K562 (cell line): ENCODE measurements around the gene SH3BP5. TPM values are rescaled to one million over a fixed set of nuclear protein-coding genes. Genes with fewer than 3 reads are reported as not detected.

Source experiments
- ARID1B ChIP-seq: fragments of 450-650 bp; IDR thresholded peaks from 2 replicates; pipeline ENCODE4 v1.6.1; 2016; ENCODE audit warnings: antibody characterized with exemption, mild to moderate bottlenecking, inconsistent platforms
- ATF1 ChIP-seq, 2 experiments: fragments of 450-650 bp in 1 of 2; IDR thresholded peaks; 2 replicates each; pipeline ENCODE4 v1.6.1; 2016; ENCODE audit warnings: missing compliant biosample characterization in 1 of 2, missing genetic modification characterization in 1 of 2
- CEBPB ChIP-seq: fragments of 450-650 bp; IDR thresholded peaks from 2 replicates; pipeline ENCODE4 v1.6.1; 2016; ENCODE audit warnings: missing genetic modification characterization, missing compliant biosample characterization
- FOSL1 ChIP-seq: fragments of 200-800 bp; sonication (Bioruptor generic); conservative IDR thresholded peaks from 2 replicates; pipeline ENCODE4 v1.6.1; 2016; ENCODE audit warnings: missing genetic modification characterization, missing compliant biosample characterization
- GATAD2A ChIP-seq: fragments of 450-650 bp; IDR thresholded peaks from 2 replicates; pipeline ENCODE4 v1.6.1; 2017
- HNRNPK ChIP-seq: fragments of 200-400 bp; formaldehyde crosslinking; IDR thresholded peaks from one replicate; pipeline ENCODE4 v1.6.1; 2018; ENCODE audit warnings: mild to moderate bottlenecking, low read depth, low read length; ENCODE audit not compliant: poor library complexity, severe bottlenecking
- RCOR1 ChIP-seq, 2 experiments: IDR thresholded peaks; 2 replicates each; pipeline ENCODE4 v1.6.1; 2012; ENCODE audit warnings: low read depth in 2 of 2, low read length in 2 of 2, borderline replicate concordance in 1 of 2, improper control_type of control experiment in 1 of 2
- SMAD4 ChIP-seq: fragments of 250-450 bp; sonication (Bioruptor Pico); conservative IDR thresholded peaks from 2 replicates; pipeline ENCODE4 v1.8.0; 2021; ENCODE audit warnings: inconsistent platforms, mild to moderate bottlenecking, moderate library complexity
- TEAD1 ChIP-seq, 2 experiments: fragments of 450-650 bp in 1 of 2; sonication (generic) in 1 of 2; formaldehyde crosslinking; IDR thresholded peaks; 2 replicates each; pipeline versions ENCODE4 v1.4.0 to v1.8.0; 2020 to 2022; ENCODE audit warnings: mild to moderate bottlenecking in 2 of 2, missing genetic modification reagents in 1 of 2
- TEAD4 ChIP-seq, 2 experiments: sonication (generic) in 1 of 2; formaldehyde crosslinking in 1 of 2; IDR thresholded peaks; 2 replicates each; pipeline versions ENCODE4 v1.6.1 to v1.8.0; 2012 to 2022; ENCODE audit warnings: borderline replicate concordance in 1 of 2, inconsistent platforms in 1 of 2, low read length in 1 of 2, mild to moderate bottlenecking in 1 of 2, missing genetic modification reagents in 1 of 2
- VEZF1 ChIP-seq: fragments of 200-800 bp; sonication (Bioruptor generic); IDR thresholded peaks from 2 replicates; pipeline ENCODE4 v1.6.1; 2017; ENCODE audit warnings: missing genetic modification characterization, missing compliant biosample characterization
- ZNF318 ChIP-seq, 2 experiments: fragments of 450-650 bp; IDR thresholded peaks; 2 replicates each; pipeline ENCODE4 v1.6.1; 2016; ENCODE audit warnings: mild to moderate bottlenecking in 2 of 2, borderline replicate concordance in 1 of 2, low read depth in 1 of 2, moderate library complexity in 1 of 2
- polyA plus RNA-seq, 8 experiments: library from polyadenylated mRNA; depleted of rRNA in 4 of 8; stranded (reverse) in 5 of 8; unstranded in 3 of 8; fragments of >200 nt; fragmentation: Nextera tagmentation in 2 of 8; fragmentation: Illumina TruSeq in 1 of 8; extraction: Ambion mirVana in 2 of 8; extraction: Trizol in 1 of 8; gene quantifications; 2 replicates each; pipeline versions ENCODE4 v1.2.1 to v1.2.3, GENCODE V29; 2011 to 2014; ENCODE audit warnings: inconsistent platforms in 1 of 8, missing spikeins in 1 of 8
- total RNA-seq, 7 experiments: library from RNA; depleted of rRNA in 6 of 7; stranded (reverse); fragments of >200 nt in 6 of 7; fragmentation: Illumina TruSeq in 2 of 7; extraction: Trizol in 2 of 7; gene quantifications; 2 replicates each; pipeline versions ENCODE4 v1.2.1 to v1.2.3, GENCODE V29; 2011 to 2021; ENCODE audit warnings: low replicate concordance in 1 of 7
- TF ChIP-seq, protein P1 (sequence below), 3 experiments: fragments of 200-800 bp in 1 of 3; sonication (Bioruptor generic) in 1 of 3; sonication (generic) in 1 of 3; formaldehyde crosslinking in 1 of 3; IDR thresholded peaks; 2 replicates each; pipeline versions ENCODE4 v1.6.1 to v1.8.0; 2016 to 2022; ENCODE audit warnings: mild to moderate bottlenecking in 2 of 3, missing compliant biosample characterization in 2 of 3, missing genetic modification characterization in 2 of 3, missing genetic modification reagents in 1 of 3

Gene SH3BP5
- total and polyA plus RNA-seq, 9 of the 15 experiments (the other 6 are each of a cell fraction or from before 2014, with no cell fraction given), result 2.9 to 29.0 (median 14.9) TPM

DNA sequence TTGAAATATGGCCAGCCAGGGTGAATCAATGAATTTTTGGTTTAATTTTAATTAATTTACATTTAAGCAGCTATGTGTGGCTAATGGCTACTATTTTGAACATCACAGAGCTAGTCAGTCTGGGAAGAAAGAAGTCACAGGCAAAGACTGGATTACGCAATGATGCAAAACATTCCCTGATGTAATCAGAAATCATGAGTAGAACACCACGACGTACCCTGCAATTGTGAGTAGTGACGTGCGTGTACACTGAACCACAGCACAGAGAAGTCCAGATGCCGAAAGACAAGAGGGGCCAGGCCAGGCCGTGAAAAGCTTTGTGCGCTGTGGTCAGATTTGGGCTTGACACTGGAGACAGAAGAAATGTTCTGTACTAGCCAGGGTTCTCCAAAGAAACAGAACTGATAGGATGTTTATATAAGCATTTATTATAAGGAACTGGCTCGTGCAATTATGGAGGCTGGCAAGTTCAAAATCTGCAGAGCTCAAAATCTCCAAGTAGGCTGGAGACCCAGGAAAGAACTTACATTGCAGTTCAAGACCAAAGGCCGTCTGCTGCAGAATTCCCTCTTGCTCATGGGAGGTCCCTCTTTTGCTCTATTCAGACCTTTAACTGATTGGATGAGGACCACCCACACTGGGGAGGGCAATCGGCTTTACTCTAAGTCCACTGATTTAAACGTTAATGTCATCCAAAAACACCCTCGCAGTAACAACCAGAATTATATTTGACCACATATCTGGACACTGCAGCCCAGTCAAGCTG is 44.6 kb downstream of the SH3BP5 start (continued):
- 0 out of 2 replicates have a peak, but pooled peaks have one; percentile 38 for TF ChIP-seq VEZF1
- peak; percentile 72 for TF ChIP-seq SMAD4 (CRISPR knock-in tag)
- TF ChIP-seq ATF1 (CRISPR knock-in tag; IDR thresholded peaks at IDR 0.05), result no peak
- peak; percentile 79 for TF ChIP-seq ATF1 (tag; IDR thresholded peaks at IDR 0.05)
- TF ChIP-seq ARID1B, result no peak; the same call in 1 of the 2 replicates
- peak; percentile 56 for TF ChIP-seq FOSL1
- 0 out of 4 replicates have a peak, but pooled peaks of 1 of the 2 experiments have one; percentile 27 for TF ChIP-seq ZNF318 (IDR thresholded peaks at IDR 0.05; ENCODE audit: borderline replicate concordance in 1 of 2, low read depth in 1 of 2)
- no peak for TF ChIP-seq HNRNPK
- 0 out of 4 replicates have a peak, but pooled peaks of 1 of the 2 experiments have one; percentile 52 for TF ChIP-seq TEAD1 (CRISPR knock-in tag; IDR thresholded peaks at IDR 0.05)
- peak; percentile 11; the same call in 1 of the 2 replicates for TF ChIP-seq GATAD2A
- TF ChIP-seq TEAD4 (IDR thresholded peaks at IDR 0.05; ENCODE audit: low read length), result peak; percentile 41; the same call in 1 of the 2 replicates
- TF ChIP-seq TEAD4 (CRISPR knock-in tag; IDR thresholded peaks at IDR 0.05; ENCODE audit: borderline replicate concordance), result no peak
- TF ChIP-seq RCOR1 (IDR thresholded peaks at IDR 0.05; ENCODE audit: borderline replicate concordance in 1 of 2, low read depth in 2 of 2, low read length in 2 of 2), result peak in 1 of 2 experiments; percentile 59; a peak in 1 of 4 replicates
- TF ChIP-seq CEBPB (tag), result peak; percentile 100
- TF ChIP-seq, protein P1, sequence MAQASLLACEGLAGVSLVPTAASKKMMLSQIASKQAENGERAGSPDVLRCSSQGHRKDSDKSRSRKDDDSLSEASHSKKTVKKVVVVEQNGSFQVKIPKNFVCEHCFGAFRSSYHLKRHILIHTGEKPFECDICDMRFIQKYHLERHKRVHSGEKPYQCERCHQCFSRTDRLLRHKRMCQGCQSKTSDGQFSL (CRISPR knock-in tag; IDR thresholded peaks at IDR 0.05), result no peak
- TF ChIP-seq, protein P1 (tag; IDR thresholded peaks at IDR 0.05), result no peak
